GM18505 (cell line): ENCODE measurements around the gene TRIP13.
"Not testable (repeated sequence)": the region's sequence is repeated elsewhere in the genome, so short reads cannot be mapped to it uniquely, and the experiment has no call there.

Source experiments
- ATAC-seq: cut with Tn5 transposase; IDR thresholded peaks from one replicate; pipeline ENCODE4 v1.9.1; 2021; ENCODE audit not compliant: unreplicated experiment
- POLR2A ChIP-seq: IDR thresholded peaks from 4 replicates; pipeline ENCODE4 v1.6.1; 2011; ENCODE audit warnings: borderline replicate concordance; ENCODE audit not compliant: insufficient read depth, insufficient read length; ENCODE audit errors: extremely low read depth

TRIP13 gene

DNA sequence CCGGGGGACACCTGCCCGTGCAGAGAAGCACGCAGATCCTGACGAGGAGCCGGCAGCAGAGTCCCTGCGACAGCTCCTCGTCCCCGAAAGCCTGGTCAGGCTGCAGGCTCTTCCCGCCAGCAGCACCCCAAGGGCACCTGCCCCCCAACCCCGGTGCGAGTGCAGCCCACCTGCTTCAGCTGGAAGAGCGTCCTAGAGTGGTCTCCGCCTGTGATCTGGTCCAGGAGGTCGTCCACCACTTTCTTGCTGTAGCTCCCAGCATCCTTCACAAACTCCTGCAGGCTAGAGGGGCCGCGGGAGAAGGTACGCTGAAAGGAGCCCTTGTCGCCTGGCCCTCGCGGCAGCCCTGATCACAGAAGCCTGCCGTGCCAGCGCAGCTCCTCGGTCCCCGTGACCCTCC lies 16.8 kb upstream of the TRIP13 start:
- no peak for TF ChIP-seq POLR2A
- no peak for ATAC-seq

DNA sequence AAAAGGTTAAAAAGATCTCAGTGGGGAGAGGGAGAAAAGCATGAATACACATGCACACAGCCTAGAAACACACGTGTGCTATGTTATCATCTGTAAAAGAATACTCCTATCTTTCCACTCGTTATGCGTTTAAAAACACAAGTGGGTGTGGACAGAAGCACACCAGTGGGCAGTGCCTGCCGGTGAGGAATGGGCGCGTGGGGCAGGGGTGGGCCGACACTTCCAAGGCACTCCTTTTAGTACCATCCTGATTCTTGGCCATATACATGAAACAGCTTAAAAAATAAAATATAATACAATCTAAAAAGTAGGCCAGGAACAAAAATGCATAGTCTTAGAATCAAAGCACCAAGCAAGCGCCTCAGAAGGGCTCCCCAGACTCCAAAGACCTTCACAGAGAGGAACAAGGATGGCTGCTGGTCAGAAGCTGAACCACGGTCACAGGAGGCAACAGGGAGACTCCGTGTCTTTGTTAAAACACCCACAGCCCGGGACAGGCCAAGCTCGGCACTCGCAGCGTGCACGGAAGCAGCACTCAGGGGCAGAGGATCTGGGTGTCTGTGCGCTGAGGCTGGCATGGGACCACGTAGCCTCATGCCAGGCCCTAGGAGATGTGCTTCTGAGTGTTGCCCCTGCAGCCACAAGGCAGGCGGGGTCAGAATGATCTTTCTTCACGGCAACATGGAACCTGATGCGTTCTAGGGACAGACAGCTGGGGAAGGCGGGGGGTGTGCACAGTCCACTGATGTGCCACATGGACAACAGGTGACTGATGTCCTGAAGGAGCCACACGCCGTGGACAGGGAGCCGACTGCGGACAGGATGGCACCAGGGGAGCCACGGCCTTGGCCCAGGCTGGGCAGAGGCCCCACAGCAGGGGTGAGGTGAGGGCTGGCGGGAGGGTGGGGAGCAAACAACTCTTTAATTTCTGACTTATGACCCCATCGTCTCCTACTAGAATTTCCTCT lies 16.0 kb upstream of the TRIP13 start:
- ATAC-seq, result no peak
- no peak for TF ChIP-seq POLR2A

DNA sequence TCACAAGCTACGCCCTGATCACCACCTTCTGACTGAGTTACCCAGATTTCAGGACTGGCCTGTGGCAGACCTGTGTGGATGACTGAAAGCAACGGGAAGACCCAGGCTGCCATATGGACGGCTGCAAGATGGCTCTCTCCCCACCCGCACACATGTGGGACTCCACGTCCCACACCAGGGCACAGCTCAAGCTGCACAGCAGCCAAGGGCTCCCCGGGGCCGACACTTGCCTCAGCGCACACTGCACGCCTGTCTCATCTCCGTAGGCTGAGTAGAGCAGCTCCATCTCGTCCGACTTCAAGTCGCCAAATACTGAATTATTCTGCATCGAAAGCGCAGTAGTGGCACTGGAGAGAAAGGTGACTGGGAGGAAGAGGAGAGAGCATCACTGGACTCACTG lies 14.6 kb upstream of the TRIP13 start:
- TF ChIP-seq POLR2A, result no peak
- ATAC-seq, result no peak

DNA sequence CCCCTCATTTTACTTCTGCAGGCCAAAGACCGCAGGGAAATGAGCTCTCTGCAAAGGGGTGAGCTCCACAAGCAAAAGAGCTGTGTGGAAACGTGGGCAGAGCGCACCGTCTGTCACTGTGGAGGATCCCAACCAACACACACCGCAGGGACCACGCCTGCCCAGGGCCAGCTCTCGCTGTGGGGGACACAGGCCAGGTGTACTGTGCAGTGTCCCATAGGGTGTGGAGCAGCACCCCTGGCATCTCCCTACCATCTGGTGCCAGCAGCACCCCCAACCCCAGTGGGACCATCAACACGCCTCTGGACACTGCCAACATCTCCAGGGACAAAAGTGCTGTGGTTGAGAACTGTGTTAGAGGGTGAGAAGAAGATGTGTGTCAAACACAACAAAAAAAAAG lies 14.0 kb upstream of the TRIP13 start:
- ATAC-seq, result not testable (repeated sequence)

DNA sequence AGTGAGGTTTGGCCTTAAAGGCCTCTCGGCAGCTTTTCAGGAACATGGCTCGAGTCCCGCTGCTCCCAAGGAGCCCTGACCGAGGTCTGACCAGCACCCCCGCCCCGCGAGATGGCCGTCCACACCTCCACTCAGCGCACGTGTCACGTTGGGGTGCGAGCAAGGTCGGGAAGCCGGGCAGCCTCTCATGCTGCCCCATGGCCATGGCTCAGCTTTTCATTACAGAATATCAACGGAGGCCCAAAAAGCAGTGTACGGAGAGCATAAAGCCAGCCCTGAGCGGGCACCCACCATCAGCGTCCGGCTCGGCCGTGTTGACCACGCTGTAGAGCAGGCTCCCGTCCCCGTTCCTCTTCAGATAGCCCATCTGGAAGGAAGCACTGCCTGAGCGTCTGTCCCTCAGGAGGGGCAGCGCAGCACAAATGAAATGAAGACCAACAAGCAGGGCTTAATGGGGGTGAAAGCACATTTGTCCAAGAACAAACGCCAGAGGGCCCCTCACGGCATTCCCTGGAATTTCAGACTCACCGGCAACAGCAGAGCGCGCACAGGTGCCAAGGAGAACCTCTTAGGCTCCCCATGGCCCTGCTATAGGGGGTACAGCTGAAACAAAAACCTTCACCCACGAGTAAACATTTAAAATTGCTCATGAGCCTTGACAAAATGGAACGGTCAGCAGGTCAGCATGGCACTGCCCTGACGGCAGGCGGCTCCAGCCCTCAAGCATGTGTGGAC lies 11.7 kb upstream of the TRIP13 start:
- ATAC-seq, result no peak
- no peak for TF ChIP-seq POLR2A

DNA sequence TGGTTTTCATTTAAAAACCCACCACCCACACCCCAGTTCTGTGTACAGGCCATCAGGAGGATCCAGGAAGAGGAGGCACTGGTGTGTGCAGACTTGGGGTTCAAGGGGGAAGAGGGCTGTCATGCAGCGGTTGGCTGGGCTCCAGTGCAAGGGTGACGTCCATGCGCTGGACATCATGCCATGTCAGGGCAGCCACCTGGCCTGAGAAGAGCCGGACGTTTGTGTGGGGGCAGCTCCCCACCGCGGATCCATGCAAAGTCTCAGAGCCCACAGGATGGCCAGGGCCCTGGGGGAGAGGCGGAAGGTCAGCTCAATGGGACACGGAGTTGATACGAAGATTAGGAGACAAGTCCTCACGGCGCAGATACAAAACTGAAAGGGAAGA lies 11.1 kb upstream of the TRIP13 start:
- ATAC-seq, result no peak
- TF ChIP-seq POLR2A, result no peak

DNA sequence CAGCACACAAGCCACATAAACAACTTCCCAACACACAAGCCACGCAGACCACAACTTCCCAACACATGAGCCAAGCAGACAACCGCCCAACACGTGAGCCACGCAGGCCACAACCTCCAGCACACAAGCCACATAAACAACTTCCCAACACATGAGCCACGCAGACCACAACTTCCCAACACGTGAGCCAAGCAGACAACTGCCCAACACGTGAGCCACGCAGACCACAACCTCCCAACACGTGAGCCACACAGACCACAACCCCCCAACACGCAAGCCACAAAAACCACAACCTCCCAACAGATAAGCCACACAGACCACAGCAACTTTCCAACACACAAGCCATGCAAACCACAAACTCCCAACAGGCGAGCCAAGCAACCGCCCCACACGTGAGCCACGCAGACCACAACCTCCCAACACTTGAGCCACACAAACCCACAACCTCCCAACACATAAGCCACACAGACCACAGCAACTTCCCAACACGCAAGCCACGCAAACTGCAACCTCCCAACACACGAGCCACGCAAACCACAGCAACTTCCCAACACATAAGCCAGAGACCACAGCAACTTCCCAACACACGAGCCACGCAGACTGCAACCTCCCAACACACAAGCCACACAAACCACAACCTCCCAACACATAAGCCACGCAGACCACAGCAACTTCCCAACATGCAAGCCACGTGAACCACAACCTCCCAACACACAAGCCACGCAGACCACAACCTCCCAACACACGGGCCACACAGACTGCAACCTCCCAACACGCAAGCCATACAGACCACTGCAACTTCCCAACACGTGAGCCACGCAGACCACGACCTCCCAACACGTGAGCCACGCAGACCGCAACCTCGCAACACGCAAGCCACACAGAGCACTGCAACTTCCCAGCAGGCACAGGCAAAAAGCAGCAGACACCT lies 10.2 kb upstream of the TRIP13 start:
- TF ChIP-seq POLR2A, result no peak
- ATAC-seq, result no peak

DNA sequence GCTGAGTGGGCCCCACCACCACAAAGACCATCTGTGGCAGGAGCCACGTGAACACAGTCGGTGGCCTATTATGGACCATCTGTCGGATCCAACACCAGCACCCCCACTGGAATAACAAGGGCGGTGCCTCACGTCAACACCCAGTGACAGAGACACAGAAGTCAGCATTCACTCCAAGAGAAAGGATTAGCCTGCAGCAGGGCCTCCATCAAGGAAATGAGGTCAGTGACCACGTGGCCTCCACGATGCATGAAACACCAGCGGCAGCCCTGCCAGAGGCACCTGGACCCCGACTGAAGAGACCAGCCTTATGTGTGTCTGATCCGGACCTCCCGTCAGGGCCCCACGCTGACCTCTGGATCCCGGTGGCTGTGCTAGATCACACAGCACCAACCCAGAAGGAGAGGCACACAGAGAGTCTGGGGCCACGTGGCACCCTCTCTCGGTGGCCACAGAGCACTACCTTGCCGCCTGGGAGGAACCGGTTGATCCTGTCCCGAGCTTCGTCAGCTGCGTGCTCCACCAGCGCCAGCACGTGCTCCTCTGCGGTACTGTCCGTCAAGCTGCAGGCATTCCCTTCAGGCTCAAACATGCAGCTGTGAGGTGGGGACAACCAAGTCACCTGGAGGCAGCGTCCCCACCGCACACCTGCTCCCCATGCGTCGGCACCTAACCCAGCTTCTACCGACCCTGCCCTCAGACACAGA lies 9.1 kb upstream of the TRIP13 start:
- no peak for ATAC-seq
- TF ChIP-seq POLR2A, result no peak

DNA sequence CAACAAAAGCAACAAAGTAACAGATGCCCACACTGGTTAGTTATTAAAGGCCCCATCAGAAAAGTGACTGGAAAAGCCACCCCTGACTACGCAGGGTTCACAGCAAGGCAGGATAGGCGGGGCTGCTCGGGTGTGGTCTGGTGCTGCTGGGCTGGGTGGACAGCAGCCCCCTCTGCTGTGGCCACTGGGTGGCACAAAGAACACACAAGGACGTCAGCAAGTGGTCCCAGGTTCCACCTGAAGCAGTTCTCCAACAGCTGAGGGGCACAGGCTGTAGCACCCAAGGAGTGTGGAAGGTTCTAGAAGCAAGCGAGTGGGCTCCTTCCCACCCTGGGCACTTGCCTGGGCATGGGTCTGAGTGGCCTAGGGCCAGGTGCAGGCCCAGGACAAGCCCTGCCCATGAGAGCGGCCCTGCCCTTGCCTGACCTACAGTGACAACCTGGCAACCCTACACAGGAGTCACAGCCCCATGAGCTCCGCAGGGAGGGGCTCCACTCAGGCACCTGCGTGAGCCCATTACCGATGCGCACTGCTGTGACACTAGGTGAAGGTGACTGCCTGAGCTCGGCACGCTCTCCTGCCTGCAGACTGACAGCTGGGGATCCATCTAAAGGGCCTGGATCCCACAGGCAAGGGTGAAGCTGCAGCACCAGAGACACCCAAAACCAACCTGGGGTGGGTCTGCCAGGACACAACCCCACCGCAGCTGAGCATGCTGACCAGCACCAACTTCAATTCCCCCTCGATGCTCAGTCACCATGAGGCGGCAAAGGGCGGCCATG lies 8.1 kb upstream of the TRIP13 start:
- ATAC-seq, result no peak
- no peak for TF ChIP-seq POLR2A

DNA sequence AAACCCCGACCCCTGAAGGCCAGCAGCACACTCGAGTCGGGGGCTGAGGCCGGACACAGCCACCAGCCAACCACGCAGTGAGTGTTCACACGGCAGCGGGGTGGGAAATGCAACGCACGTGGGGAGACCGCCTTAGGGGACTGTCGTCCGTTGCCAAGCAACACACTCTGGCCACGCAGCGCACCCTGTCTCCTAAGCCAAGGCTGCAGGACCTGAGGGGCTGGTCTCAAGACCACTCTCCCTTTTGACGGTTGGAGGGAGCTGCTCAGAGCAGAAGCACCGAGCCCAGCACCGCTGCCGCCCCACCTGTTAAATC lies 7.6 kb upstream of the TRIP13 start:
- no peak for ATAC-seq
- no peak for TF ChIP-seq POLR2A

DNA sequence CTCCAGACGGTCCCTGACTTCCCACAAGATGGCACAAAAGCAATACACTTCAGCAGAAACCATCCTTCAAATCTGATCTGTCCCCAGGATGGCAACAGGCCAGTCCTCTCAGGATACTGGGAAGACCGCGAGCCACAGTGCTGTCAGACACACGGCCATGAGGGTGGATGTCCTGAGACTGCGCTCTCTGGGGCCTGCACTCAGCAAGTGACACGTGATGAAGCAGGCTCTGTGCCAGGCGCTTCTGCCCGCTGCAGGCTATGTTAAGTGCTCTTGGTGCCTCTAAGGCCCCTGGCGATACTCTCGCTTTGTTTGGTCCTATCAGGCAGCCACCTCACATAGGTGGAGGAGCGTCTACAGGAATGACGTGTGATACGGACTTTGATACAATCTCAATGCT lies 7.2 kb upstream of the TRIP13 start:
- no peak for TF ChIP-seq POLR2A
- ATAC-seq, result no peak

DNA sequence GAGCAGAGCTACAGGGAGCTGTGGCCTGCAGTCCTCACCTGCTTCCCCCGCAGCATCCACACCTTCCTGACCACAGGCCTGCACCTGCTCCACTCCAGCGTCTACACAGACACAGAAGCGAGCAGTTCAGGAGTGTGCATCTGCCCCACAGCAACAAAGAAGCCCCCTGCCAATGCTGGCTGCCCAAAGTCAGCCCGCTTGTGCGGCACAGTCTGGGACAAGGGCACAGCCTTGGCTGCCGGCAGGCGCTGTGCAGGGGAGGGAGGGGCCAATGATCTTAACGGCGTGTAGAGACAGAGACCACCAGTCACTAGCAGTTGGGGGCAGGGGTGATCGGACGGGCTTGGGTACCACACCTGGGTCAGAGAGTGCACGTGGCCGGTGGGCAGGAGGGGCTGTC lies 6.6 kb upstream of the TRIP13 start:
- no peak for ATAC-seq
- TF ChIP-seq POLR2A, result no peak

DNA sequence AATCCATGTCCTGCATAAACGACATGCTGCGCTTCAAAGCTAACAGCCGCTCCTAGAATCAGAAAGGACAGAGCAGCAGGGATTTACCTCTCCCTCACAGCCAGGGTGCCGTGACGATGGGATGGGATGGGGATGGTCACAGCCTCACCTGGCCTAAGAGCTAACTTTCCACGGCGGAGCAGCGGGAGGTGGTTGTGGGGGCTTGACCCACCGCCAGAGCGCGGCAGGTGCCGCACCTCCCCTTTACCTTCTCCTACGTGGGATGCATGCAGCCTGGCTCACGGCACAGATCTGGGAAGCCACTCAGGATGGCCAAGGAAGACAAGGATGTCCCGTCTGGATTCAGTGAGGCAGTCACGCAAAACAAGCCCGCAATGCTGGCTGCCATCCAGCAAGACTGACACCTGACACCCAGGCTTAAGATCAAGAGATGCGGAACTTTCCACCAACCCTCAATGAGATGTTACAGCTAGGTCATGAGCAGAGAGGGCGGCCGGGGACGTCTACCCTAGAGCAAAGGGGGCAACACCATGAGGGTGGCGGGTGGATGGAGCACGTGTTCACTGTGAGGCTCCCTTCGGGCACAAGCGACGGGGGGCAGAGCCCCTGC lies 5.9 kb upstream of the TRIP13 start:
- TF ChIP-seq POLR2A, result no peak
- no peak for ATAC-seq
